Peyer's patch (tissue), 4 donors: Measurements from ENCODE around the gene LTBP2.

Experiments
- POLR2A ChIP-seq, 2 donors: fragments of 450-650 bp; IDR thresholded peaks; one replicate each; pipeline ENCODE4 v1.5.1; 2017; ENCODE audit warnings: antibody characterized with exemption in 2 of 2, mild to moderate bottlenecking in 2 of 2, moderate library complexity in 2 of 2
- TF ChIP-seq, protein P1 (sequence below), 6 experiments: fragments of 450-650 bp in 4 of 6; fragments of 200-600 bp in 2 of 6; sonication (generic) in 1 of 6; IDR thresholded peaks; one replicate each; pipeline ENCODE4 v1.5.1; 2017 to 2019; ENCODE audit warnings: antibody characterized with exemption in 6 of 6, mild to moderate bottlenecking in 3 of 6, moderate library complexity in 1 of 6

DNA sequence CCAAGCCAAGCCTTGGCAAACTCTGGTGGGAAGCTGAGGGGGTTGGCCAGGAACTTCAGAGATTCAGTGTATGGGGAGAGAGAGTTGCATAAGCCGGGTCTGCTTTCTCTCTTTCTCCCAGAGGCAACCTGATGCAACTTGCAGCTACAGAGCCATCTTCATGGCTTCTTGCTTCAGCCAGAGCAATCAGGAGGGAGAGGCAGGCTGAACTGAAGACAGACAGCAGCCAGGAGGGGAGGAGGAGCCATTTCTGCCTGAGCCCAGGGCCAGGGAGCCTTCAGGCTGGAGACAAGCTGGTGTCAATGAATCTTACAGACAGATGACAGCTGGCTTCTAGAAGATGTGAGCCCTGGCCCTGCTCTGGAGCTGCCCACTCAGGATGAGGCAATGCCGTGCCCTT is 137.7 kb downstream of the LTBP2 start:
- TF ChIP-seq, protein P1, sequence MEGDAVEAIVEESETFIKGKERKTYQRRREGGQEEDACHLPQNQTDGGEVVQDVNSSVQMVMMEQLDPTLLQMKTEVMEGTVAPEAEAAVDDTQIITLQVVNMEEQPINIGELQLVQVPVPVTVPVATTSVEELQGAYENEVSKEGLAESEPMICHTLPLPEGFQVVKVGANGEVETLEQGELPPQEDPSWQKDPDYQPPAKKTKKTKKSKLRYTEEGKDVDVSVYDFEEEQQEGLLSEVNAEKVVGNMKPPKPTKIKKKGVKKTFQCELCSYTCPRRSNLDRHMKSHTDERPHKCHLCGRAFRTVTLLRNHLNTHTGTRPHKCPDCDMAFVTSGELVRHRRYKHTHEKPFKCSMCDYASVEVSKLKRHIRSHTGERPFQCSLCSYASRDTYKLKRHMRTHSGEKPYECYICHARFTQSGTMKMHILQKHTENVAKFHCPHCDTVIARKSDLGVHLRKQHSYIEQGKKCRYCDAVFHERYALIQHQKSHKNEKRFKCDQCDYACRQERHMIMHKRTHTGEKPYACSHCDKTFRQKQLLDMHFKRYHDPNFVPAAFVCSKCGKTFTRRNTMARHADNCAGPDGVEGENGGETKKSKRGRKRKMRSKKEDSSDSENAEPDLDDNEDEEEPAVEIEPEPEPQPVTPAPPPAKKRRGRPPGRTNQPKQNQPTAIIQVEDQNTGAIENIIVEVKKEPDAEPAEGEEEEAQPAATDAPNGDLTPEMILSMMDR (IDR thresholded peaks at IDR 0.05), result no peak
- TF ChIP-seq POLR2A (IDR thresholded peaks at IDR 0.05), result no peak
